ENCODE measurements around the gene DLG2.

Gene DLG2

DNA sequence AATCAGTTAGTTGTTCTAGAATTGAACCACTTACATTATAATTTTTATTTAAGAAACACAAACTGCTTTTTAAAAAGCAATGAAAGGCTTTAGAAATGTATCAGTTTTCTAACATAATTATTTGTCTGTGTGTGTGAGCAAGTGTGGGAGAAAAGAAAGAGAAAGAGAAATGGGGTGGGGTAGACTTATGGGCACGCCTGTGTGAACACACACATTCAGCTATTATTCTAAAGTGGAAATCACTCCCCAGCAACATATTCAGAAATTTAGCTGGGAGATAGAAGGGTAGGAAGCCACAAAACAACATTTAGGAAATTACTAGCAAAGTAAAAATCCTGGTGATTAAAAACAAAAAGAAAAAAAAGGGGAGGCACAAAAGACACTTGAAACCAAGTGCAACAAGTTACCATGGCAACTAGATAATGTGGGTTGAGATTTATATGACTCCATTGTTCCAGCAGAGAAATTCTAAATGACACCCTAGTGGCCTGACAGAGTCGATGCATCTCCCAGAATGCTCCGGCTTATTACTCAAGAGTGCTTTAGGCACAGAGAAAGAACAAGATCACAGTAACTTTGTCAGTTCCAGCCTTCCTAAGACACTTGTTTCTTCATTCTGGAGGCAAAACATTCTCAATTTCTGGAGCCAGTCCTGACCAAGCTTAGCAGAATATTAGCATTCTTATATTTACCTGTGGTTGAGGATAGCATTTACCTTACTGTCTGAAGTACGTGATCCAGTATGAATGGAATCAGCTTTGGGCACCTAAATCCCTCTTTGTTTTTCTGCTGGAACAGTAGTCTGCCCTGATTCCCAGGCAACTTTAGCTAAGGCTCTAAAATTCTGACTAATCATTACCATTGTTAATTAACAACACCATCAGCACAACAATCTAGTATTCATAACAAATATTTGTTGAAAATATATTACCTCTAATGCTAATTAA, 444.4 kb downstream of the DLG2 start:
- no peak for TF ChIP-seq TAF1 (IDR thresholded peaks at IDR 0.05; ENCODE audit: borderline replicate concordance, insufficient read depth, low read length)
- TF ChIP-seq, protein P1, sequence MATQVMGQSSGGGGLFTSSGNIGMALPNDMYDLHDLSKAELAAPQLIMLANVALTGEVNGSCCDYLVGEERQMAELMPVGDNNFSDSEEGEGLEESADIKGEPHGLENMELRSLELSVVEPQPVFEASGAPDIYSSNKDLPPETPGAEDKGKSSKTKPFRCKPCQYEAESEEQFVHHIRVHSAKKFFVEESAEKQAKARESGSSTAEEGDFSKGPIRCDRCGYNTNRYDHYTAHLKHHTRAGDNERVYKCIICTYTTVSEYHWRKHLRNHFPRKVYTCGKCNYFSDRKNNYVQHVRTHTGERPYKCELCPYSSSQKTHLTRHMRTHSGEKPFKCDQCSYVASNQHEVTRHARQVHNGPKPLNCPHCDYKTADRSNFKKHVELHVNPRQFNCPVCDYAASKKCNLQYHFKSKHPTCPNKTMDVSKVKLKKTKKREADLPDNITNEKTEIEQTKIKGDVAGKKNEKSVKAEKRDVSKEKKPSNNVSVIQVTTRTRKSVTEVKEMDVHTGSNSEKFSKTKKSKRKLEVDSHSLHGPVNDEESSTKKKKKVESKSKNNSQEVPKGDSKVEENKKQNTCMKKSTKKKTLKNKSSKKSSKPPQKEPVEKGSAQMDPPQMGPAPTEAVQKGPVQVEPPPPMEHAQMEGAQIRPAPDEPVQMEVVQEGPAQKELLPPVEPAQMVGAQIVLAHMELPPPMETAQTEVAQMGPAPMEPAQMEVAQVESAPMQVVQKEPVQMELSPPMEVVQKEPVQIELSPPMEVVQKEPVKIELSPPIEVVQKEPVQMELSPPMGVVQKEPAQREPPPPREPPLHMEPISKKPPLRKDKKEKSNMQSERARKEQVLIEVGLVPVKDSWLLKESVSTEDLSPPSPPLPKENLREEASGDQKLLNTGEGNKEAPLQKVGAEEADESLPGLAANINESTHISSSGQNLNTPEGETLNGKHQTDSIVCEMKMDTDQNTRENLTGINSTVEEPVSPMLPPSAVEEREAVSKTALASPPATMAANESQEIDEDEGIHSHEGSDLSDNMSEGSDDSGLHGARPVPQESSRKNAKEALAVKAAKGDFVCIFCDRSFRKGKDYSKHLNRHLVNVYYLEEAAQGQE (IDR thresholded peaks at IDR 0.05; ENCODE audit: insufficient read depth in 1 of 2, low read depth in 2 of 2, low read length in 2 of 2): no peak
- TF ChIP-seq FOXP2 (optimal IDR thresholded peaks at IDR 0.05; ENCODE audit: borderline replicate concordance, extremely low read depth, extremely low read length, insufficient read depth): no peak

DNA sequence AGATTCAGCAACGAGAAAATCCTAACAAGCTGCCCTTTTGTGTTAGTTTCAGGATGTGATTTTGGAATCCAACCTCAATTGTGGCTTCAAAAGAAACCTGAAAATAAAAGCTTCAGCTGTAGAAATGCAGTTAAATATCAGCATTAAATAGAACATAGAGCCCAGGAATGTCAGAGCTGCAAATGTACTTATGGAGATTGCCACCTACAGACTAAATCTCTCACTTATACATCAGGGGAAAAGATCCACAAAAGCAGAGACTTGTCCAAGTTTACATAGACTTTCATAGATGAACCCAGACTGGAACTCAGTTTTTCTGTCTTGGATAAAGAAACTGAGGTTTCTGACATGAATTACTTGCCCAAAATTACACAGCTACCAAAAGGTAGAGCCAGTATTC, 446.6 kb downstream of the DLG2 start:
- TF ChIP-seq FOXP2 (optimal IDR thresholded peaks at IDR 0.05; ENCODE audit: borderline replicate concordance, extremely low read depth, extremely low read length, insufficient read depth): no peak
- TF ChIP-seq SIN3A (IDR thresholded peaks at IDR 0.05; ENCODE audit: borderline replicate concordance, insufficient read depth, low read length): no peak
- TF ChIP-seq TAF1 (IDR thresholded peaks at IDR 0.05; ENCODE audit: borderline replicate concordance, insufficient read depth, low read length): no peak
- TF ChIP-seq, protein P1 (IDR thresholded peaks at IDR 0.05; ENCODE audit: insufficient read depth in 1 of 2, low read depth in 2 of 2, low read length in 2 of 2): no peak
- no peak for TF ChIP-seq POLR2AphosphoS5 (IDR thresholded peaks at IDR 0.05; ENCODE audit: low read depth, low read length)

DNA sequence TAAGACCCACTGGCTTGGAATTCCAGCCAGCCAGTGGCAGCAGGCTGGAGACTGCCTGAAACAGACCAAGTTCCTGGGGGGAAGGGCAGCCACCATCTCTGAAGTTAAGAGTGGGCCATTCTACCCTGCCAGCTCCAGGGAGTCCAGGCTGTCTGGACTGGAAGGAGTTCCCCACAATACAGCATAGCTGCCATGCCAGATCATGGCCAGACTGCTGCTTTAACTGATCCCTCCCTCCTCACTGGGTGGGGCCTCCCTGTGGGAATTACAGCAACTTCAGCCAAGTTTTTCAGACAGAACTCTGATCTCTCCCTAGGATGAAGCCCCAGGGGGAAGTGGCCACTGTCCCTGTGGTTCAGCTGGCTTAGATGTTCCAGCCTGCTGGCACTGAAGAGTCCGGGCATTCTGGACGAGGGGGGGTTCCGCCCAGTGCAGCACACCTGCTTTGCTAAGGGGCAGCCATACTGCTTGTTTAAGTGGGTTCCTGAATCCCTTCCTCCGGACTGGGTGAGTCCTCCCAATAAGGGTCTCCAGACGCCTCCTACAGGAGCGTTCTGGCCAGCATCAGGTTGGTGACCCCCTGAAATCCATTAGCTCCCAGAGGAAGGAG, 455.4 kb downstream of the DLG2 start:
- TF ChIP-seq, protein P1 (IDR thresholded peaks at IDR 0.05; ENCODE audit: insufficient read depth in 1 of 2, low read depth in 2 of 2, low read length in 2 of 2): no peak
- TF ChIP-seq FOXP2 (optimal IDR thresholded peaks at IDR 0.05; ENCODE audit: borderline replicate concordance, extremely low read depth, extremely low read length, insufficient read depth) (no peak), POLR2AphosphoS5 (IDR thresholded peaks at IDR 0.05; ENCODE audit: low read depth, low read length) (no peak), SIN3A (IDR thresholded peaks at IDR 0.05; ENCODE audit: borderline replicate concordance, insufficient read depth, low read length) (no peak), TAF1 (IDR thresholded peaks at IDR 0.05; ENCODE audit: borderline replicate concordance, insufficient read depth, low read length) (no peak)

DNA sequence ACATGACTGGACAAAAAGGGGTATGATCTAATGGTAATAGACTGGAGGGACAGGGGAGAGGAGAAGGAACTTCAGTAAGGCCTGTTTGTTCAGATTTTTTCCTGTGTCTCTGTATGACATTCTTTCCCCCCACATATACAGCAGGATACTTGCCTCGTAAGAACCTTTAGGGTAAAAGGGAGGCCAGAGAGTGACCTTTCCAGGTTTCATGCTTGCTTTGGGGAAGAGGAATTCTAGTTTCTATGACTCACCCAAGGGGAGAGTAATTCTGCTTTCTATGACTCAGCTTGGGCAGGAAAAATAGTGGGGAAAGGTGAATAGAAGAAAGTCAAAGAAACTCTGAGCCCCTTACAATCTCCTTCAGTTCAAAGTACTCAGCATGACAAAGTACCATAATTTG, 457.0 kb downstream of the DLG2 start:
- TF ChIP-seq POLR2AphosphoS5 (IDR thresholded peaks at IDR 0.05; ENCODE audit: low read depth, low read length) (no peak), FOXP2 (optimal IDR thresholded peaks at IDR 0.05; ENCODE audit: borderline replicate concordance, extremely low read depth, extremely low read length, insufficient read depth) (no peak), TAF1 (IDR thresholded peaks at IDR 0.05; ENCODE audit: borderline replicate concordance, insufficient read depth, low read length) (no peak), SIN3A (IDR thresholded peaks at IDR 0.05; ENCODE audit: borderline replicate concordance, insufficient read depth, low read length) (no peak)
- TF ChIP-seq, protein P1 (IDR thresholded peaks at IDR 0.05; ENCODE audit: insufficient read depth in 1 of 2, low read depth in 2 of 2, low read length in 2 of 2): no peak
